Islet of Langerhans (tissue), 1 donor: ENCODE results near the gene SNHG17.
"Not testable (repeated sequence)": the region's sequence is repeated elsewhere in the genome, so short reads cannot be mapped to it uniquely, and the experiment has no call there.

Source experiments
- FAIRE-seq: peaks from one replicate; lab custom pipeline; 2011; peaks lifted over from hg19 to GRCh38; lab: Jason Lieb, UNC

SNHG17 gene

DNA sequence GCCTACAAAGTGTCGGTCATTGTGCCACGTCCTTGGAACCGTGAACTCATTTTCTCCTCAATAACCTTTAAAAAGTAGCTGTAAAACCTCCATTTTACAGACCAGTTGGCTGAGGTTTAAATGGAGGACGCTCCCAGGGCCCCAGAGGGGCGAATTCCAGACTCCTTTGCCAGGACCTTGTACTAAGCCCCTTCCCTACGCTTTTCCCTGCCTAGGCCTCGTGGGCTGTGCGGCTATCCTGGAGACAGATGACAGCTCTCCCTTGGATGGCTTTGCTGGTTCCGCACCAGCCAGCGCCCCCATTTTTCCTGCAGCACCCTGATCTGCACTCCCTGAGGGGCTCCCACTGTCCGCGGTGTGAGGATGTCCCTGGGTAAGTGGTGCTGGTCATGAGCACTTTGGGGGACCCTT, 12.1 kb upstream of the SNHG17 start:
- no peak for FAIRE-seq

DNA sequence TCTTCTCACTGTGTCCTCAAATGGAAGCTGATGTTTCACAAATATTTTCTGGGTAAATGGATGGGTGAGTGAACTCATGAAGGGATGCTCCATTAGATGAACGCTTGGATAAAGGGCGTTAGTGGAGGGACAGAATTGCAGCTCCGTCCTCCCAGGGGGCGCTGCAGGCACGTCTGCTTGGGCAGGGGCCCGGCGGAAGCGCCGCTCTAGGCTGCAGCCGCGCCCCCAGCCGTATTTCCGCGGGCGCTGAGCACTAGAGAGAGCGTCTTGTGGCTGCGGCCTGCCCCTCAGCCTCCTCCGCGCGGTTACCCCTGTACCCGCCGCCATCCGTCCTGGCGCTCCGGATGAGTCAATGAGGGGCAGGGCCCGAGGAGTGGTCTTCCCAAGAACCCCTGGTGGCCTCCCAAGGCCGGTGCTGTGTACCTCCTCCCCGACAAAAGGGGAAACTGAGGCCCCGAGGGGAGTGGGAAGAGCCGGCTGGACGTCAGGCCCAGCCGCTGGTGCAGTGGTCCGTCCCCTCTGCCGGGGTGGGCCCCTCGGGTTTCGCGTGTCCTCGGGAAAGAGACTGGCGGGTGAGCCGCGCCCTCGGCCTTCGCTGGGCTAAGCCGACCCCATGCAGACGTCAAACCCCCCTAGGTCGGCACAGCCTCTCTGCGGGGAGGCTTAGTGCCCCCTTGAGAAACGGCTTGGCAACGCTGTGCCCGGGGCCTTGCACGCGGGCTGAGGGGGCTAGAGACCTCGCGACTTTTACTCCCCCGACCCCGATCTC, 11.5 kb upstream of the SNHG17 start:
- no peak for FAIRE-seq

DNA sequence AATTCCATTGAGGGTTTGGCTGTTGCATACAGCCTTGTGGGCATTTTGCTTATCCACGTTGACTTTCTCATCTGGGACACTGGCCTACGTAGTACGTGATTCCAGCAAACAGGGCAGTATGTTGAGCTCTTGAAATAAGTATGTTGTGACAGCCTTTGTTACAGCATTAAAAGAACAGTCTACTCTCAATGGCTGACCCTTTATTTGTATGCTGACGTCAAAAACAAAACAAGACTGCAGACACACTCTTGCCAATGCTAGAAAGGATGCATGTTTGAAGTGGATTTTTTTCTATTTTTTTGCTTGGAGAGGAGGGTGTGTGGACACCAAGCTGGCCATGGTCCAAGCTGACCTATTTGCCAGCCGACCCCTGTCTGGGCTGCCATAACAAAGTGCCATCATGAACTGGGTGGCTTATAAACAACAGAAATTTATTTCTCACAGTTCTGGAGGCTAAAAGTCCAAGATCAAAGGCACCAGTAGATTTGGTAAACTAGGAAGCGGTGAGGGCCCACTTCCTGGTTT, 10.8 kb upstream of the SNHG17 start:
- FAIRE-seq: no peak

DNA sequence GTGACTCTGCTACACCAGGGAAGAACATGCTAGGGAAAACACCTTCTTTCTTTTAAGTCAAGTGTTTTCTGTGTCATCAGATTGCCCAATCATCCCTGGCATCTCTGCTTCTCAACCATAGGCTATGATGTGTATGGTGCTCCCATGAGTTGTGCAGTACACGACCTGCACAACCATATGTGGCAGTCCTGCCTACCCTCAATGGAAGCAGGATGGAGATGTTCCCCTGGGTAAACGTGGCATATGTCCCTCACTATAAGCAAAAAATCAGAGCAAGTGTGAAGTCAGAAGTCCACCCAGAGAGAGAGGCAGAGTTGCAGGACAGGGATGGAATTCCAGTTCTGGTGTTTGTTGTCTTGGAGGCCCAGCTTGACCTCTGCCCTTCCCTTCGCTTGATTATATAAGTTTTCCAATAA, 10.3 kb upstream of the SNHG17 start:
- FAIRE-seq: no peak

DNA sequence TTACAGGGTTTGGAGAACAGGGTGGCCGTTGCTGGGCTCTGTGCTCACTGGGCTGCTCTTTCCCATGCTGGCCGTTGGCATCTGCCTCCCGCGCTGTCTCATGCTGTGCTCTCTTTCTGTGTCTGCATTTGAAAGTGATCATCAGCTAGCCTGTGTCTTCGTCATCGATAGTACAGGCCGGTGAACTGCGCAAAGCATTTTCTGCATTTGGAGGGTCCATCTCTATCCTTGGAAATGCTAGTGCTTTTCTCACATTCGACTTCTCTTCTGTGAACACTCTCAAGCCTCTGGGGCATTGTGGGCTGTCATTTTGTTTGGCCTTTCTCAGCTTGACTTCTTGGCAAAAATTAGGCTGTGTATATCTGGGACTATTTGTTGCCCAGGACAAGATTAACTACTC, 6.8 kb upstream of the SNHG17 start:
- no peak for FAIRE-seq

DNA sequence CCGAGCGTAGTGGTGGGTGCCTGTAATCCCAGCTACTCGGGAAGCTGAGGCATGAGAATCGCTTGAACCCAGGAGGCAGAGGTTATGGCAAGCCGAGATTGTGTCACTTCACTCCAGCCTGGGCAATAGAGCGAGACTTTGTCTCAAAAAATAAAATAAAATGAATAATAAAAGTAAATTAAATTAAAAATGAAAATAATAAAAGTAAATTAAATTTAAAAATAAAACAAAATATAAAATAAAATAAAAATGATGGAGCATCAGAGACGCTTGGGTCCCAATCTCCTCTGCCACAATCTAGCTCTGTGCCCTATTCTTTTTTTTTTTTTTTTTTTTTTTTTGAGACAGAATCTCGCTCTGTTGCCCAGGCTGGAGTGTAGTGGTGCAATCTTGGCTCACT, 6.0 kb upstream of the SNHG17 start:
- not testable (repeated sequence) for FAIRE-seq

DNA sequence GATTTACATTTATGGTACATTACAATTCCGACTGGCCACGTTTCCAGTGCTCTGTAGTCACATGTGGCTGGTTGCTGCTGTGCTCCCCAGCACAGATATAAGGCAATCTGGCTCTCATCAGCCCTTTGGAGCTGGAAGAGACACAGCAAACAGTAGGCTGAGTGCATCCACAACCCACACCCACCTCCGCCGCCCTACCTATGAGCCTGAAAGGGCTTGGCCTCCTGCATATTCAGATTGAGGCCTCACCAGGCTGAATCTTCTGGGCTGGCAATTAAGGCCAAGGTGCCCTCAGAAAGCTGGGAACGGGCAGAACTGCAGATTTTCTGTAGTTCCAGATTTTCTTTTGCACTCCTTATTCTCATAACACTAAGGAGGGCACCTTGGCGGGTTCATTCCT, 2.7 kb upstream of the SNHG17 start:
- FAIRE-seq: no peak

DNA sequence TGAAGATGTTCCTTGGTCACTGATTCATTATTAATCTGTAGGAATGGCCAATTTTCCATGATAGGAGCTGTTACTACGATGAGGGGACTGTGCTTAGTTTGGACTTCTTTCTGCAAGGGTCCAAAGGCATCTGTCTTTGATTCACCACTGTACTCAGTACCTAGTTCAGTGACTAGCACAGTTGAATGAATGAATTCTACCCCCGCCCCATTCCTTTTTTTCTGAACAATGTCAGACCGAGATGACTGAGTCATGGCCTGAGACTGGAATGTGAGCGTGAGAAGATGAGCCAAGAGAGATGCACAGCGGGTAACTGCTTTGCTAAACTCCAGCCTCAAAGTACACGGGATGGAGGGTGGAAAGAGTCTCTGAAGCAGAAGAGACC, 419 bp upstream of the SNHG17 start:
- no peak for FAIRE-seq

DNA sequence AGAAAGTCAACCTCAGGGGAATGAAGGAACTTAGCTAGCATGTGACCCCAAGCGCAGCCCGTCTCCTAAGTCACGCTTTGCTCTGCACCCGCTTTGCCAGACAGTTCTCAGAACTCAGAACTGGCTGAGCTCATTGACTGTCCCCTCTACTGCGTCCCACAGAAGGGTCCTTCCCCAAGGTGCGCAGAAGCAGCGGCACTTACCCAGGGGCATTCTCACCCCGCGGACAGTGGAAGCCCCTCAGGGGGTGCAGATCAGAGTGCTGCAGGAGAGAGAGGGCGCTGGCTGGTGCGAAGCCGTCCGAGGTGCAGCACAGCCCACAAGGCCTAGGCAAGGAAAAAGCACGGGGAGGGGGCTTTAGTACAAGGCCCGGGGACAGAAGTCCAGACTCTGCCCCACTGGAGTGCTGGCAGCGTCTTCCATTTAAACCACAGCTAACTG, 807 bp downstream of the SNHG17 start:
- no peak for FAIRE-seq

DNA sequence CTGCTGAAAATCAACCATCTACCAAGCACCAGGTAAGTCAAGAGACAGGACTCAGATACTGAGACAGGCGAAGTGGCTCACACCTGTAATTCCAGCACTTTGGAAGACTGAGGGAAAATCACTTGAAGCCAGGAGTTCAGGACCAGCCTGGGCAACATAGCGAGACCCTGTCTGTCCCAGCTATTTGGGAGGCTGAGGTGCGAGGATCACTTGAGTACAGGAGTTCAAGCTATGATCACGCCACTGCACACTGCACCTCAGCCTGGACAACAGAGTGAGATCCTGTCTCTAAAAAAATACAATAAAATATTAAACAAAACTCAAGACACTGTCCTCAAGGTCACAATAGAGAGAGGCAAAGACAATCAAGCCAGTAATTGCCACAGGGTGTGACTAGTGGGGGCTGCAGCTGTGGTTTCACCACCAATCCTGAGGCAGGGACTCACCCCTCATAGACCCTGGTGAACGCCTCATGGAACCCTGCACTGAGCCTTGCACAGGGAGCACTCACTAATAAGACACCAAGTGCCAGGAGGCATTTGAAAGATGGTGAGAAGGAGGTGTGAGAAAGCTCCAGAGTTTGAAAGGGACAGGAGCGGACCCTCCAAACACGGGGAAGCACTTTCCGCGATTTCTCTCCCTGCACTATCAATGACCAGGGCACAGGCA, 1.7 kb downstream of the SNHG17 start:
- no peak for FAIRE-seq

DNA sequence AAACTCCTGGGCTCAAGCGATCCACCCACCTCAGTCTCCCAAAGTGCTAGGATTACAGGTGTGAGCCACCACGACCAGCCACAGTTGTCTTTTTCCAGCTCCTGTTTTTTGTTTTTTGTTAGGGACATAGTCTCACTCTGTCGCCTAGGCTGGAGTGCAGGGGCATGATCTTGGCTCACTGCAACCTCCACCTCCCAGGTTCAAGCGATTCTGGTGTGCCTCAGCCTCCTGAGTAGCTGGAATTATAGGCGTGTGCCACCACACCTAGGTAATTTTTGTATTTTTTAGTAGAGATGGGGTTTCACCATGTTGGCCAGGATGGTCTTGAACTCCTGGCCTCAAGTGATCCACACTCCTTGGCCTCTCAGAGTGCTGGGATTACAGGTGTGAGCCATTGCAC, 2.3 kb downstream of the SNHG17 start:
- not testable (repeated sequence) for FAIRE-seq

DNA sequence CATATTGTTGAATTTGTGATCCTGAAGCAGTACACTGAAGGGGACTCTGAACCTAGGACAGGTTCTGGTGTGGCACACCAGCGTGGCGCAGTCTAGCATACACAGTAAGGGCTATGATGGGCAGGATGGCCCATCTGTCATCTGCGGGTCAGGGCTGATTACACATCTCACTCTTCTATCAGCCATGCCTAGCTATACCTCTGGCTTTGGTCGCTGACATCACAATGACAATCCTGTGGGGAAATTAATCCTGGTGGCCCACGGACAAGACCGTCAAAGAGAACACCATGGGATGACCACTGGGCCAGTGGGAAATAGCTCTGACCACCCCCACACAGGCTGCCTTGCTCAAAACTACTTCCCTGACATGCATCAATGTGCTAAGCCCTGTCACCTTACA, 2.8 kb downstream of the SNHG17 start:
- FAIRE-seq: no peak

DNA sequence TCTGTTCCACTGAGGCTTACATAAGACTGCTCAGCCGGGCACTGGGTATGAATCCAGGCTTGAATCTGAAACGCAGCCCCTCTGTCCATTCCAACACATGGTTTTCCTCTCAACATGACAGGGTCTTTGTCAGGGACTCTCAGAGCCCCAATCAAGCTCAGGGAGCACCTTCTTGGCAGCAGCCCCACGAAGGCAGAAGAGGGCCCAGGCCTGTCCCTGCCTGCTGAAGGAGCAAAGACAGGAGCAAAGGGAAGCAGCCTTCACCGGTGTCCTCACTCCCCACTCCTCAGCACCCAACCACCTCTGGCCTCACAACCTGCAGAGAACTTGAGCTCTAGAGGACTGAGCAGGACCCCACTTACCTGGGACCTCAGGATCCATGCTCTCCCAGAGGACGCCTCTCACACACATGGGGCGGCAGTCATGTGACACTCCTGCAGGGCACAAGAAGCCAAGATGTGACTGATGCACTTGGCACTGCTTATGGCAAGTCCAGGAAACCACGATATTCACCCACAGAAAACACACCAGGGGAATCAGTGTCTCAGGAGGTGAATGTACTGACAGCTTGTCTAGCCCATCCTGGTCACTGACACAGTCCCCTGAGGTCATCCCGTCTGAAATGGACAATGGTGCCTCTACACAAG, 4.3 kb downstream of the SNHG17 start:
- no peak for FAIRE-seq

DNA sequence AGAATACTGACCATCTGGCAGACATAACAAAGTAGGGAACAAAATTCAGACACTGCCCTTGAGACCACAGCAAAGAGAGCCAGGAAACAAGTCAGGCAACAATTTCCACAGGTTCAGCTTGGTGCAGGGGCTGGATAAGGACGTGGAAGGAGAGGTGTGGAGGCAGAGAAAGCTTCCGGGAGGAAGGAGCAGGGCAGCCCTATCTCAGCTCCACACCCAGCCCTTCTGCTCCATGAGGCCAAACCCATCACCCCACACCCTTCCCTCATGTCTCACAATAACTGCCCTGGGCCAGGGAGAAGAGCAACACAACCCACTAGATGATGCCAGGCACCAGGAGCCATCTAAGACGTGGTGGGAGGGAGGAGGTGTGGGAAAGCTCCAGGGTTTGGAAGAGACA, 5.8 kb downstream of the SNHG17 start:
- no peak for FAIRE-seq

DNA sequence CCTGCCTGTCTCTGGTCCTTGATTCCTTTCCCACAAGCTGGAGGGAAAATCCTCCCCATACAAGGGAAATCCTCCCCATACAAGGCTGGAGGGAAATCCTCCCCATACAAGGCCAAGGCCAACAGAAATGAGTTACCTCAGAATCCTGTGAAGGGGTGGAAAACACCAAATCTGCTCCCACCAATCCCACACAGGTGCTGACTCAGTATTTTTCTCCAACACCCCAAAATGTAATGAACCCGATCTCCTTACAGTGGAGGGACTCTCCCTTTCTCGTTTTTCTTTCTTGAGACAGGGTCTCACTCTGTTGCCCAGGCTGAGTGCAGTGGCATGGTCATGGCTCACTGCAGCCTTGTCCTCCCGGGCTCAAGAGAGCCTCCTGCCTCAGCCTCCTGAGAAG, 6.3 kb downstream of the SNHG17 start:
- FAIRE-seq: no peak

DNA sequence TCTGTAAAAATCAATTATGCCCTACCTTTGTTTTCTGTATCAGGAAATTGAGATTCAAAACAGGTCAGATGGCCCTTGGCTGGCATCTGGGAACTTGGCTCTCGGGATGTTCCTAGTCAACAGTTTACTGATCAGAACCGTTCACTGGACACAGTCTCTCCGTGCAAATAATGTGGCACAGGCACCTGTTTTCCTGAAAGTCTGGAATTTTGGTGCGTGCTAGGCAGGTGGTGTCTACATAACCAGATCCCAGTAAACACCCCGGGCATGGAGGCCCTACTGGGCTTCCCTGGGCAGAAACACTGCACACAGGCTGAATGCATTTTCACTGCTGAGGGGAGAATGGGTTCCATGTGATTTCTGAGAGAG, 7.5 kb downstream of the SNHG17 start:
- no peak for FAIRE-seq

DNA sequence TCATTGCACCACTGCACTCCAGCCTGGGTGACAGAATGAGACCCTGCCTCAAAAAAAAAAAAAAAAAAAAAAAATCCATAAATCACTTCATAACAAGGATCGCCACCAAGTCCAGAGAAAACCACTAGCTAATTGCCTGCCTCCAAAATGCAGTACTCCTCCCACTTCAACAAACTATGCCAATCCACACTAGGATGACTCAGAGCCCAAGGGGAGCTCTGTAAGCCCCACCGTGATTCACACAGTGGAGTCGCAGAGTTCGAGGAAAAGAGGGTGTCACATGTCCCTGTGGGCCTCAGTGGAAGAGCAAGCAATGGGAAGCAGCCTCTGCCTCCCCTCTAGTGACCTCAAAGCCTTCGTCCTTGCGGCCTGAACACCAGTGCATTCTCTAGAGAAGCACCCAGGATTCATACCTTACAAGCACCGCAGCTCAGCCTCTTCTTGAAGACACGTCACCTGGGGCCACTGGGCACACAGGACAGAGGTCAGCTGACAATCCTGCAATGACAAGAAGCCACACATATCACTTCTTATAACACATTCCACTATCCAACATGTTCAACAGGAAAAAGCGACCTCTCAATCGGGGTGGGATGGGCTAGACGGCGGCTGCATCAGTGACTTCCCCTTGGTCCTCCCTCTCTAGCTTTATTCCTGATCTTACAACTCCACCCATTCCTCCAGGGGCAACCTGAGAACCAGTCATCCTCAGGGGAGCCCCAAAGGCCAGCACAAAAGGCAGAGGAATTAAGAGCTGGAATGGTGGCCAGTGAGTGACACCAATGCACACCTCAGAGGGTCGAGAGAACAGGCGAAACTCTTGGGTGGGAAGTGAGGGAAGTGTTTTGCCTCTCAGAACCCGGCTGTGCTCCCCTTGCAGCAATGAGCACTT, 8.9 kb downstream of the SNHG17 start:
- no peak for FAIRE-seq

DNA sequence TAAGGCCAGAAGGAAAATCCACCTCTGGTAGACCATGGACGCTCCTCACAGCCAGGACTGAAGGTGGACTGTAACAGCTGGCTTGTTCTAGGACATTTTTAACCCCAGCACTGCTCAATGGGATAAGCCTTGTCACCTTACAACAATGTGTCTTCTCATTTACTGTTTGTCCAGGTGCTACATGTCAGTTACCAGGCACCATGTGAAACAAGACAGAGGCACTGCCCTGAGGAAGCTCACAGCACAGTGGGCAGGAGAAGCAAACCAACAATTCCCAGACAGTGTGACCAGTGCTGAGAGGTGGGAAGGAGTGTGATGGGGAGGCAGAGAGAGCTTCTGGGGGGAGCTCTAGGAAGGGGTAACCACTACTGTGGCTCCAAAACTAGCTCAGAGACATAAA, 10.7 kb downstream of the SNHG17 start:
- FAIRE-seq: no peak

DNA sequence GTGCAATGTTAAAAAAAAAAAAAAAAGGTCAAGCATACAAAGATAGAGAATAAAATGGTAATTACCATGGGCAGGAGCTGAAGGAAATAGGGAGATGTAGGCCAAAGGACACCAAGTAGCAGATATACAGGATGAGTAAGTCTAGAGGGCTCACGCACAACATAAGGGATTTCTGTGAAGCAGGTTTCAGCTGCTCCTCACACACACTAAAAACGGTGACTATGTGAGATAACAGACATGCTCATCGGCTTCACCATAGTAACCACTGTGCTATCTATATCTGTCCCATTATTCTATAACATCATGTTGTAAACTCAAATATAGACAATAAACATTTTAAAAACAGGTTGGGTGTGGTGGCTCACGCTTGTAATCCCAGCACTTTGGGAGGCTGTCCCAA, 11.6 kb downstream of the SNHG17 start:
- no peak for FAIRE-seq

DNA sequence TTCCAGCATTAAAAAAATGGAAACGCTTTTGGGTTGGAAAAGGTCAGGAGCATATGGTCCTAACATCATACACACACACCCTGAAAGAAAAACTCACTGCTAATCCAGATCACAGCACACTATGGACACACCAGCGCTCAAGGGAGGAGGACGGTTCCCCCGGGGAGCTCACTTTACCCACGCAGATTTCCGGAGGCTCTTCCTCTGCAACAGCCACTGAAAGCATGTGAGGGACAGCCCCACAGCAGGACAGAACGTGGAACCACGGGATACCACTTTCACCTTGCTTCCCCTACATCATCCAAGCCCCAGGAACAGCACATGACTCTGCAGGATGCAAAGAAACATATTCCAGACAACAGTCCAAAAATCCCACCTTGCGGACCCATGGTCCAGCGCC, 13.2 kb downstream of the SNHG17 start:
- no peak for FAIRE-seq

DNA sequence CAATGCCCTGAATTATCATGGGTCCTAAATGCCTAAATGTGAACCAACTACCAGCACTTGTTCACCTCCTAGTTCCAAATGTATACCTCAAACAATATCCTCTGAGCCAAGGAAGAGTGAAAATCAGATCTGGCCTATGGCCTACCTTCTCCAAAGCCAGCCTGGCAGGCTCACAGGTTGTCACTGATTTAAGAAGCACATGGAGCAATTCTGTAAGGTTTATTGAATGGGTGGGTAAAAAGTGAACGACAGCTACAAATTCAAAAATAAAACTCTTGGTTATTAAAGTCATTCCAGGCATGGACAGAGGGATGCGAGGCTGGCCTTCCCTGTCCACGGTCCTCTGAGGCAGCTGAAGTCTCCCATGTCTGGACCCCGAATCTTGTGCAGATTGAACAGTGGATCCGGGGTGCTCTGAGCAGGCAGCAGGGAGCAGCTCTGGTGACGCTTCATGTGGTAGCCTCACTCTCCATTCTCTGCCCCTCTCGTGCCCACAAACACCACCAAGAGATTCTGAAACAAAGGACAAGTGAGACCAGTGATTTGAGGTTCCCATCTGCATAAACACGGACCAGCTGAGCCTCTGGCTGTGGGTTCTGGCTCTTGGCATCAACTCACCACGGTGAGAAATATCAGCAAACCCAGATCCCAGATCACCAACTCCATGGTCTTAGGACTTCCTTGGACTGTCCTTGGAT, 14.6 kb downstream of the SNHG17 start:
- no peak for FAIRE-seq
